Mammary epithelial cell (primary cell): ENCODE data around the gene MAP3K4.

Experiments used
- CTCF ChIP-seq, 2 donors: IDR thresholded peaks in 1 of 2; conservative IDR thresholded peaks in 1 of 2; 2 replicates each; pipeline ENCODE4 v1.5.1; 2011 to 2012; ENCODE audit warnings: inconsistent platforms in 2 of 2, low read length in 2 of 2, mild to moderate bottlenecking in 2 of 2, control low read depth in 1 of 2, low read depth in 1 of 2; ENCODE audit not compliant: insufficient read depth in 1 of 2; ENCODE audit errors: extremely low read depth in 1 of 2
- EZH2 ChIP-seq: IDR thresholded peaks from 2 replicates; pipeline ENCODE4 v1.6.1; 2012; ENCODE audit warnings: low read length, inconsistent platforms, borderline replicate concordance

- TF ChIP-seq EZH2 (no peak), CTCF (conservative IDR thresholded peaks at IDR 0.05 in 1 of 2, IDR thresholded peaks at IDR 0.05 in 1 of 2; ENCODE audit: extremely low read depth in 1 of 2, insufficient read depth in 1 of 2, low read depth in 1 of 2, low read length in 2 of 2) (no peak)
These were observed 175.1 kb downstream of the MAP3K4 start for GRCh38 chr6:161166677-161167076.
